K562 (cell line): ENCODE data around the gene ANO9. TPM values are rescaled to one million over a fixed set of nuclear protein-coding genes. Genes with fewer than 3 reads are reported as not detected.
"Not testable (repeated sequence)": the region's sequence is repeated elsewhere in the genome, so short reads cannot be mapped to it uniquely, and the experiment has no call there.

ENCODE experiments used
- ATAC-seq: fragments of 200-7000 bp; cut with Tn5 transposase; 3 replicates; pipeline ENCODE4 v1.9.1; 2020; ENCODE audit warnings: moderate library complexity
- BruUV-seq: library from RNA; stranded (reverse); fragments of 400-500 nt; replicated peaks from 2 replicates; lab custom pipeline; 2021; lab: Mats Ljungman, UMichigan
- CTCF ChIA-PET: fragments of 300-600 bp; formaldehyde crosslinking; extraction: SDS; loops from one replicate; lab custom pipeline; 2021; ENCODE audit warnings: low intra/inter-chr PET ratio; lab: Yijun Ruan, JAX
- POLR2A ChIA-PET: fragments of 300-600, 350-650 bp; sonication (Branson Sonifier 250); formaldehyde crosslinking; extraction: SDS; loops from one replicate; lab custom pipeline; 2021; ENCODE audit warnings: antibody characterized with exemption, inconsistent platforms; lab: Yijun Ruan, JAX
- DNase-seq, 4 experiments: peaks; one replicate each; pipeline versions ENCODE4 v3.0.0 to v3.0.0-alpha.2; 2011 to 2018; ENCODE audit warnings: low spot score in 3 of 4, mixed read lengths in 3 of 4; ENCODE audit errors: extremely low read depth in 1 of 4
- FAIRE-seq: peaks from 2 replicates; lab custom pipeline; 2011; peaks lifted over from hg19 to GRCh38; lab: Jason Lieb, UNC
- H2AFZ ChIP-seq: 2 replicates; pipeline ENCODE4 v1.6.0; 2011; ENCODE audit warnings: low read depth, low read length, control low read depth, inconsistent platforms
- H3K27ac ChIP-seq: fragments of 200-600 bp; 3 replicates; pipeline ENCODE4 v1.8.0; 2011; ENCODE audit warnings: low read depth, mild to moderate bottlenecking, control low read depth, inconsistent platforms, low read length, moderate library complexity, mixed read lengths; ENCODE audit errors: extremely low read depth
- H3K27me3 ChIP-seq, 2 experiments: fragments of 300-600 bp in 1 of 2; 2 replicates in 1 of 2; 3 replicates in 1 of 2; pipeline versions ENCODE4 v1.6.0 to v1.8.0; 2011; ENCODE audit warnings: inconsistent platforms in 2 of 2, low read length in 2 of 2, mild to moderate bottlenecking in 1 of 2, mixed read lengths in 1 of 2, moderate library complexity in 1 of 2; ENCODE audit not compliant: control insufficient read depth in 2 of 2, insufficient read depth in 2 of 2
- H3K36me3 ChIP-seq: fragments of 300-600 bp; 3 replicates; pipeline ENCODE4 v1.8.0; 2011; ENCODE audit warnings: mild to moderate bottlenecking, low read length, inconsistent platforms; ENCODE audit not compliant: control insufficient read depth, insufficient read depth
- H3K4me1 ChIP-seq, 2 experiments: fragments of 200-600 bp in 1 of 2; replicated peaks in 1 of 2; 2 replicates in 1 of 2; 3 replicates in 1 of 2; pipeline versions ENCODE4 v1.5.1 to v1.8.0; 2011; ENCODE audit warnings: inconsistent platforms in 2 of 2, low read length in 2 of 2, mild to moderate bottlenecking in 1 of 2, mixed read lengths in 1 of 2, moderate library complexity in 1 of 2; ENCODE audit not compliant: control insufficient read depth in 2 of 2, insufficient read depth in 2 of 2
- H3K4me2 ChIP-seq: 2 replicates; pipeline ENCODE4 v1.6.1; 2011; ENCODE audit warnings: low read length, control low read depth, inconsistent platforms, mixed read lengths; ENCODE audit not compliant: insufficient read depth
- H3K4me3 ChIP-seq: fragments of 200-600 bp; sonication (generic), shearing (Covaris generic); 2 replicates; pipeline ENCODE4 v1.5.1; 2016; ENCODE audit warnings: control low read depth, inconsistent platforms
- H3K79me2 ChIP-seq: fragments of 200-600 bp; 3 replicates; pipeline ENCODE4 v1.8.0; 2011; ENCODE audit warnings: low read length, inconsistent platforms; ENCODE audit not compliant: control insufficient read depth, insufficient read depth
- H3K9ac ChIP-seq, 2 experiments: 2 replicates each; pipeline versions ENCODE4 v1.6.0 to v1.6.1; 2011; ENCODE audit warnings: low read depth in 2 of 2, low read length in 2 of 2, control low read depth in 1 of 2, inconsistent platforms in 1 of 2, mild to moderate bottlenecking in 1 of 2, mixed read lengths in 1 of 2; ENCODE audit not compliant: insufficient read depth in 1 of 2
- H3K9me1 ChIP-seq: one replicate; pipeline ENCODE4 v1.6.0; 2011; ENCODE audit warnings: inconsistent platforms, mild to moderate bottlenecking, low read length, moderate library complexity; ENCODE audit not compliant: control insufficient read depth, insufficient read depth
- H3K9me3 ChIP-seq: replicated peaks from 2 replicates; pipeline ENCODE4 v1.5.1; 2011; ENCODE audit warnings: low read depth, low read length, inconsistent platforms; ENCODE audit not compliant: control insufficient read depth, insufficient read depth
- H4K20me1 ChIP-seq: replicated peaks from 2 replicates; pipeline ENCODE4 v1.6.1; 2011; ENCODE audit warnings: low read length, inconsistent platforms, mixed read lengths; ENCODE audit not compliant: control insufficient read depth, insufficient read depth
- KAT7 ChIP-seq: sonication (generic); formaldehyde crosslinking; IDR thresholded peaks from 2 replicates; pipeline ENCODE4 v1.8.0; 2022; ENCODE audit warnings: missing genetic modification reagents, mild to moderate bottlenecking, borderline replicate concordance
- NBN ChIP-seq: fragments of 450-650 bp; IDR thresholded peaks from 2 replicates; pipeline ENCODE4 v1.6.1; 2016; ENCODE audit warnings: low read depth, mild to moderate bottlenecking
- NFATC3 ChIP-seq: fragments of 450-650 bp; IDR thresholded peaks from 2 replicates; pipeline ENCODE4 v1.6.1; 2017; ENCODE audit warnings: mild to moderate bottlenecking
- OTX1 ChIP-seq: fragments of 450-650 bp; formaldehyde crosslinking; IDR thresholded peaks from 2 replicates; pipeline ENCODE4 v1.4.0; 2022; ENCODE audit warnings: mild to moderate bottlenecking
- POLR2A ChIP-seq: fragments of 450-650 bp; conservative IDR thresholded peaks from 2 replicates; pipeline ENCODE4 v1.6.1; 2016
- ZNF347 ChIP-seq: fragments of 450-650 bp; formaldehyde crosslinking; IDR thresholded peaks from 2 replicates; pipeline ENCODE4 v1.4.0; 2020; ENCODE audit warnings: low read depth, mild to moderate bottlenecking, moderate library complexity
- WGBS: fragments of 100-300 bp; shearing (Covaris generic); methylation state at CpG from one replicate; pipeline ENCODE4 v1.1.6; 2016; ENCODE audit warnings: low coverage, mixed read lengths; ENCODE audit not compliant: insufficient coverage; ENCODE audit errors: missing lambda C conversion rate; 5-methylcytosine and 5-hydroxymethylcytosine counted together
- in situ Hi-C: fragments of 300-500 bp; cut with MboI; formaldehyde crosslinking; loops from 4 replicates; pipeline ENCODE4 v1.15.0; 2018; ENCODE audit warnings: inconsistent platforms, mixed read lengths
- intact Hi-C: fragments of 100-400 bp; cut with micrococcal nuclease; formaldehyde crosslinking; loops from 2 replicates; pipeline ENCODE4 v1.14.2; 2022
- polyA plus RNA-seq, 8 experiments: library from polyadenylated mRNA; depleted of rRNA in 4 of 8; stranded (reverse) in 5 of 8; unstranded in 3 of 8; fragments of >200 nt; fragmentation: Nextera tagmentation in 2 of 8; fragmentation: Illumina TruSeq in 1 of 8; extraction: Ambion mirVana in 2 of 8; extraction: Trizol in 1 of 8; gene quantifications; 2 replicates each; pipeline versions ENCODE4 v1.2.1 to v1.2.3, GENCODE V29; 2011 to 2014; ENCODE audit warnings: inconsistent platforms in 1 of 8, missing spikeins in 1 of 8
- total RNA-seq, 7 experiments: library from RNA; depleted of rRNA in 6 of 7; stranded (reverse); fragments of >200 nt in 6 of 7; fragmentation: Illumina TruSeq in 2 of 7; extraction: Trizol in 2 of 7; gene quantifications; 2 replicates each; pipeline versions ENCODE4 v1.2.1 to v1.2.3, GENCODE V29; 2011 to 2021; ENCODE audit warnings: low replicate concordance in 1 of 7

ANO9 gene
- total and polyA plus RNA-seq, 9 of the 15 experiments (the other 6 are each of a cell fraction or from before 2014, with no cell fraction given) = 0.20 to 14.5 (median 4.5) TPM

DNA sequence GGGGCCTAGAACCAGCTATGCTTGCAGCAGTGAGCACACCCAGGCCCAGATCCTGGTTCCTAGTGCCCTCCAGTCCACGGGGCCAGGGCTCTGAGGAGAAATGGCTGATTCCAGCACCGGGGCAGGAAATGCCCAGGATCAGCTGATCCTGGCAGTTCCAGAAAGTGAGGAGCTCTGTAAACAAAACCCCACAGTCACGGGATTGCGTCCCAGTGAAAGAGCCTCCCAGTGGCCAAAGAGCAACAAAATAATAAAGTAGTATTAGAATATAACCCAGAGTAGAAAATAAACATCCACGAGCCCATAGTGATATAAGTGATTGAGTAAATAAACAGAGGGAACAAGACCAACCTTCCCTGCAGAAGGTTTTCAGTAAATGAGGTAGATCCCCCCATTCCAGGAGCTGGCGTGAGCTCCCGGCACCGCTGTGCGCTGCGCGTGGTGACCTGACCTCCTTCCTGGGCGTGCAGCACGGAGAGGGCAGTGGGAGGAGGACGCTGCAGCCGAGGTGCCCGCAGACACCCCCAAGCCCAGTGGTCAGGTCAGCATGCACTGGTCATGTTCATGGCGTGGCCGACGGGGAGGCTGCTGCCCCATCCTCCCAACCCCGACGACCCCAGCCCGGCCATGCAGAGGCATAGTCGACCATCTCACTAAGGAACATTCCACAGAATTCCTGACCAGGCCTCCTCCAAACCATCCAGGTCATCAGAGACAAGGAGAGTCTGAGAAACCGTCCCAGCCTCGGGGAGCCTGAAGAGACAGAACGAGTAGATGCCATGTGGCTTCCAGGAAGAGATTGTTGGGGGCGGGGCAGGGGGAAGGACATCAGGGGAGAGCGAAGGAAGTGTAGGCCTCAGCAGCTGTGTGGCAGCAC lies 28.1 kb upstream of the ANO9 start:
- Histone ChIP-seq H2AFZ (no peak overlapping the region), H3K9me3 (no peaks in the 10 kb centered on the region), H3K36me3 (peaks cover 21% of the 10 kb centered on the region), H3K79me2 (peaks cover 46% of the 10 kb centered on the region), H3K9me1 (no peaks in the 10 kb centered on the region), H3K4me1 (peaks cover 0 to 38% of the 10 kb centered on the region in 2 experiments; a peak in 3 of 5 replicates), H3K27ac (peak overlapping the region; percentile 31; the same call in 1 of the 3 replicates), H3K4me2 (no peak overlapping the region), H4K20me1 (no peaks in the 10 kb centered on the region), H3K4me3 (no peak overlapping the region), H3K27me3 (no peaks in the 10 kb centered on the region), H3K9ac (peak overlapping the region in 1 of 2 experiments; percentile 38; a peak in 1 of 4 replicates)
- intact Hi-C loops = no loop called here
- BruUV-seq = no TSS peak
- TF ChIP-seq NFATC3 (no peak), OTX1 (CRISPR knock-in tag) (no peak), NBN (no peak), POLR2A (no peak), KAT7 (no peak), ZNF347 (no peak)
- in situ Hi-C loops = no loop called here
- 91% methylated on average over 21 of the region's 28 CpGs for WGBS
- ChIA-PET POLR2A (interaction anchor here (0.6 to 1.0 kb wide), 4 partner anchors 20 to 163 kb away, joined by 3 to 5 read pairs (median 3); no protein-coding TSS in a partner anchor), CTCF (no interaction called here)
- 0 out of 3 replicates have a peak, but pooled peaks have one; percentile 42 for ATAC-seq
- no peak for DNase-seq
- no peak for FAIRE-seq

DNA sequence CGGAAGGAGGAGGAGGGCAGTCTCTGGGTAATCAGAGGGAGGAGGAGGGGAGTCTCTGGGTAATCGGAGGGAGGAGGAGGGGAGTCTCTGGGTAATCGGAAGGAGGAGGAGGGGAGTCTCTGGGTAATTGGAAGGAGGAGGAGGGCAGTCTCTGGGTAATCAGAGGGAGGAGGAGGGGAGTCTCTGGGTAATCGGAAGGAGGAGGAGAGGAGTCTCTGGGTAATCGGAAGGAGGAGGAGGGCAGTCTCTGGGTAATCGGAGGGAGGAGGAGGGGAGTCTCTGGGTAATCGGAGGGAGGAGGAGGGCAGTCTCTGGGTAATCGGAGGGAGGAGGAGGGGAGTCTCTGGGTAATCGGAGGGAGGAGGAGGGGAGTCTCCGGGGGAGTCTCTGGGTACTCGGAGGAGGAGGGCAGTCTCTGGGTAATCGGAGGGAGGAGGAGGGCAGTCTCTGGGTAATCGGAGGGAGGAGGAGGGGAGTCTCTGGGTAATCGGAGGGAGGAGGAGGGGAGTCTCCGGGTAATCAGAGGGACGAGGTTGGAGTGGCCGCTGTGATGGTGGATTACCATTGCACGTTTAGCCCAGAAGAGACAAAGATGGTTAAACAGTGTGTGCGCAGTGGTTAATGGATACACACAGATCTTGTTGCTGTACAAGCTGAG lies 27.3 kb upstream of the ANO9 start:
- CTCF ChIA-PET, H3K27me3 ChIP-seq, ATAC-seq, H3K4me3 ChIP-seq, H4K20me1 ChIP-seq, H2AFZ ChIP-seq, H3K4me2 ChIP-seq, H3K9me3 ChIP-seq, in situ Hi-C loops, BruUV-seq, intact Hi-C loops, H3K9me1 ChIP-seq, FAIRE-seq, DNase-seq: not testable (repeated sequence)
- WGBS = 82% methylated on average over 10 of the region's 19 CpGs
- H3K4me1 ChIP-seq = peaks cover 0 to 43% of the 10 kb centered on the region in 2 experiments; a peak in 3 of 5 replicates
- H3K9ac ChIP-seq = 0 out of 4 replicates have a peak overlapping the region, but pooled peaks of 1 of the 2 experiments have one; percentile 8
- POLR2A ChIA-PET = interaction anchor here (0.6 to 1.0 kb wide), 4 partner anchors 20 to 163 kb away, joined by 3 to 5 read pairs (median 3); no protein-coding TSS in a partner anchor
- H3K36me3 ChIP-seq = peaks cover 23% of the 10 kb centered on the region
- H3K79me2 ChIP-seq = peaks cover 42% of the 10 kb centered on the region
- peak overlapping the region; percentile 31; the same call in 1 of the 3 replicates for H3K27ac ChIP-seq
